Skeletal muscle satellite cell (primary cell): ENCODE results near the gene CKS1B.
A peak's percentile ranks its signal among the peaks of the same experiment; 100 is the strongest.
"Not testable (repeated sequence)": the region's sequence is repeated elsewhere in the genome, so short reads cannot be mapped to it uniquely, and the experiment has no call there.

Source experiments
- H3K27me3 ChIP-seq: 2 replicates; pipeline ENCODE4 v1.7.0; 2013; ENCODE audit warnings: low read length; ENCODE audit not compliant: control insufficient read depth, insufficient read depth
- H3K36me3 ChIP-seq: 2 replicates; pipeline ENCODE4 v1.7.0; 2013; ENCODE audit warnings: mild to moderate bottlenecking, control low read depth, low read length; ENCODE audit not compliant: insufficient read depth
- H3K4me1 ChIP-seq: 2 replicates; pipeline ENCODE4 v1.7.0; 2013; ENCODE audit warnings: low read length; ENCODE audit not compliant: control insufficient read depth, insufficient read depth
- H3K4me2 ChIP-seq: 2 replicates; pipeline ENCODE4 v1.7.0; 2013; ENCODE audit warnings: mild to moderate bottlenecking, low read length
- H3K4me3 ChIP-seq: 2 replicates; pipeline ENCODE4 v1.7.0; 2013; ENCODE audit warnings: low read length
- H3K9ac ChIP-seq: 2 replicates; pipeline ENCODE4 v1.7.0; 2013; ENCODE audit warnings: mild to moderate bottlenecking, low read depth, low read length, moderate library complexity
- H3K9me3 ChIP-seq: replicated peaks from 2 replicates; pipeline ENCODE4 v1.7.0; 2013; ENCODE audit warnings: mild to moderate bottlenecking, control low read depth, low read length

The CKS1B gene

GRCh38 chr1:154969246-154969645 lies 5.2 kb upstream of the CKS1B start:
- H3K27me3 ChIP-seq, result no peaks in the 10 kb centered on the region
- peak overlapping the region; percentile 84 for H3K4me3 ChIP-seq
- peak overlapping the region; percentile 97 for H3K4me2 ChIP-seq
- H3K36me3 ChIP-seq, result peaks cover 43% of the 10 kb centered on the region
- H3K9me3 ChIP-seq, result no peaks in the 10 kb centered on the region
- H3K9ac ChIP-seq, result peak overlapping the region; percentile 94
- peaks cover 61% of the 10 kb centered on the region for H3K4me1 ChIP-seq

- Histone ChIP-seq H3K4me1 (peaks cover 61% of the 10 kb centered on the region), H3K4me3 (peak overlapping the region; percentile 84), H3K9ac (peak overlapping the region; percentile 94), H3K4me2 (peak overlapping the region; percentile 97), H3K36me3 (peaks cover 36% of the 10 kb centered on the region), H3K27me3 (no peaks in the 10 kb centered on the region), H3K9me3 (no peaks in the 10 kb centered on the region)
Measured at GRCh38 chr1:154969860-154970452, 4.5 kb upstream of the CKS1B start.

- H3K4me2 ChIP-seq, result peak within 1 kb of the TSS; percentile 97
- peaks cover 29% of the 10 kb centered on the region for H3K36me3 ChIP-seq
- no peaks in the 10 kb centered on the region for H3K27me3 ChIP-seq
- peak within 1 kb of the TSS; percentile 84 for H3K4me3 ChIP-seq
- H3K9me3 ChIP-seq, result no peaks in the 10 kb centered on the region
- peak within 1 kb of the TSS; percentile 94 for H3K9ac ChIP-seq
- peaks cover 55% of the 10 kb centered on the region for H3K4me1 ChIP-seq
Measured at GRCh38 chr1:154970631-154971340, 3.7 kb upstream of the CKS1B start, which contains the start of gene SHC1. Gene SHC1 (minus strand): TSS chr1:154970747. CDS start chr1:154970526, 221 bp downstream.

- Histone ChIP-seq H3K4me2 (peak overlapping the region; percentile 97), H3K4me3 (peak overlapping the region; percentile 84), H3K9me3 (no peaks in the 10 kb centered on the region), H3K36me3 (peaks cover 22% of the 10 kb centered on the region), H3K4me1 (peaks cover 56% of the 10 kb centered on the region), H3K27me3 (no peaks in the 10 kb centered on the region), H3K9ac (peak overlapping the region; percentile 94)
Measured at GRCh38 chr1:154971341-154971998, 3.0 kb upstream of the CKS1B start.

- Histone ChIP-seq H3K4me2 (peak overlapping the region; percentile 97), H3K9ac (peak overlapping the region; percentile 94), H3K4me1 (peaks cover 59% of the 10 kb centered on the region), H3K36me3 (peaks cover 15% of the 10 kb centered on the region), H3K4me3 (peak overlapping the region; percentile 77), H3K27me3 (no peaks in the 10 kb centered on the region), H3K9me3 (no peaks in the 10 kb centered on the region)
Measured at GRCh38 chr1:154972213-154972516, 2.3 kb upstream of the CKS1B start.

- peak overlapping the region; percentile 94 for H3K9ac ChIP-seq
- H3K4me2 ChIP-seq, result peak overlapping the region; percentile 97
- peak overlapping the region; percentile 77 for H3K4me3 ChIP-seq
- peaks cover 10% of the 10 kb centered on the region for H3K36me3 ChIP-seq
- peaks cover 54% of the 10 kb centered on the region for H3K4me1 ChIP-seq
- H3K9me3 ChIP-seq, result no peaks in the 10 kb centered on the region
- no peaks in the 10 kb centered on the region for H3K27me3 ChIP-seq
Measured at GRCh38 chr1:154972517-154973343, 1.8 kb upstream of the CKS1B start.

- Histone ChIP-seq H3K27me3 (no peaks in the 10 kb centered on the region), H3K4me3 (peak overlapping the region; percentile 77), H3K4me1 (peaks cover 46% of the 10 kb centered on the region), H3K9me3 (no peaks in the 10 kb centered on the region), H3K4me2 (peak overlapping the region; percentile 97), H3K36me3 (peaks cover 5% of the 10 kb centered on the region), H3K9ac (peak overlapping the region; percentile 94)
Measured at GRCh38 chr1:154973344-154974101, 958 bp upstream of the CKS1B start.

GRCh38 chr1:154974808-154975408 lies 427 bp downstream of the CKS1B start:
- H3K4me3 ChIP-seq, result peak overlapping the region; percentile 78
- peak overlapping the region; percentile 94 for H3K9ac ChIP-seq
- no peaks in the 10 kb centered on the region for H3K27me3 ChIP-seq
- peak overlapping the region; percentile 93 for H3K4me2 ChIP-seq
- no peaks in the 10 kb centered on the region for H3K9me3 ChIP-seq
- H3K4me1 ChIP-seq, result peaks cover 36% of the 10 kb centered on the region
- H3K36me3 ChIP-seq, result peaks cover 9% of the 10 kb centered on the region

- Histone ChIP-seq H3K4me2 (peak overlapping the region; percentile 93), H3K4me1 (peaks cover 33% of the 10 kb centered on the region), H3K4me3 (peak overlapping the region; percentile 78), H3K36me3 (peaks cover 9% of the 10 kb centered on the region), H3K27me3 (no peaks in the 10 kb centered on the region), H3K9ac (peak overlapping the region; percentile 94), H3K9me3 (no peaks in the 10 kb centered on the region)
Measured at GRCh38 chr1:154975409-154976059, 1.1 kb downstream of the CKS1B start.

- H3K9ac ChIP-seq, H3K9me3 ChIP-seq, H3K4me2 ChIP-seq, H3K4me3 ChIP-seq, H3K36me3 ChIP-seq, H3K27me3 ChIP-seq: not testable (repeated sequence)
- H3K4me1 ChIP-seq, result peaks cover 20% of the 10 kb centered on the region
Measured at GRCh38 chr1:154977762-154978161, 3.3 kb downstream of the CKS1B start.
